ENCODE data around the gene ACOX2. TPM values are rescaled to one million over a fixed set of nuclear protein-coding genes. Genes with fewer than 3 reads are reported as not detected.

Gene ACOX2
- total RNA-seq, 1 experiment from 2014 or later, result 0.85 TPM

- no peaks in the 10 kb centered on the region for H3K9me3 ChIP-seq (ENCODE audit: control insufficient read depth, low read depth, low read length)
- Mint-ChIP-seq H3K27me3 (ENCODE audit: low read depth) (no peaks in the 10 kb centered on the region; the same call in 1 of the 2 replicates), H3K36me3 (ENCODE audit: insufficient read depth in 1 of 3, low read depth in 3 of 3) (no peaks in the 10 kb centered on the region), H3K4me3 (no peak overlapping the region), H3K4me1 (peaks cover 11 to 25% of the 10 kb centered on the region in 2 experiments), H3K27ac (no peak overlapping the region; a peak in 1 of 7 replicates), H3K9me3 (no peaks in the 10 kb centered on the region; a peak in 2 of 5 replicates)
- no peak overlapping the region for H3K14ac ChIP-seq (ENCODE audit: insufficient read depth, low read length)
- no peak overlapping the region for H3K23ac ChIP-seq (ENCODE audit: insufficient read length, low read depth, low read length)
- no peak overlapping the region for H3K18ac ChIP-seq (ENCODE audit: insufficient read length, low read depth, low read length)
- no peak overlapping the region for H2BK5ac ChIP-seq (ENCODE audit: insufficient read length, low read length)
- H3K4me1 ChIP-seq (ENCODE audit: insufficient read depth, low read length), result no peaks in the 10 kb centered on the region
- H3K56ac ChIP-seq (ENCODE audit: insufficient read length, low read depth, low read length), result no peak overlapping the region
- no peak overlapping the region for H3K4ac ChIP-seq (ENCODE audit: low read depth, low read length)
- no peaks in the 10 kb centered on the region for H3K27me3 ChIP-seq (ENCODE audit: insufficient read depth, low read length)
- H4K91ac ChIP-seq (ENCODE audit: insufficient read length, low read depth, low read length), result no peak overlapping the region
- H2AK5ac ChIP-seq (ENCODE audit: insufficient read length, low read length), result no peak overlapping the region
- H3K27ac ChIP-seq (ENCODE audit: insufficient read length, low read depth, low read length), result no peak overlapping the region
- no peaks in the 10 kb centered on the region for H3K79me2 ChIP-seq (ENCODE audit: insufficient read depth, low read length)
- no peaks in the 10 kb centered on the region for H3K23me2 ChIP-seq (ENCODE audit: insufficient read length, low read depth, low read length, poor library complexity, severe bottlenecking)
- no peak overlapping the region for H2BK12ac ChIP-seq (ENCODE audit: insufficient read length, low read depth, low read length)
- H2BK120ac ChIP-seq (ENCODE audit: low read depth, low read length, poor library complexity, severe bottlenecking), result no peak overlapping the region
- H4K5ac ChIP-seq (ENCODE audit: insufficient read length, low read depth, low read length), result no peak overlapping the region
- H2AFZ ChIP-seq (ENCODE audit: low read length), result no peak overlapping the region
- no peak overlapping the region for H3K4me2 ChIP-seq (ENCODE audit: insufficient read depth, insufficient read length, low read length)
- H3K9ac ChIP-seq (ENCODE audit: extremely low read depth, insufficient read length, low read length), result no peak overlapping the region
- H3T11ph ChIP-seq (ENCODE audit: low read length), result no peak overlapping the region
- no peaks in the 10 kb centered on the region for H3K79me1 ChIP-seq (ENCODE audit: insufficient read depth, low read depth, low read length, poor library complexity, severe bottlenecking)
- DNase-seq, result no peak
- TF ChIP-seq CTCF (conservative IDR thresholded peaks at IDR 0.05), result no peak; the same call in 2 of the 3 replicates
- no peak overlapping the region for H2BK20ac ChIP-seq (ENCODE audit: low read depth, low read length, poor library complexity, severe bottlenecking)
- WGBS (ENCODE audit: extremely low coverage, insufficient read length, low lambda C conversion rate), result no CpG with 5 or more reads among the region's 2 CpGs
- H4K20me1 ChIP-seq (ENCODE audit: control insufficient read depth, insufficient read depth, insufficient read length), result no peaks in the 10 kb centered on the region
- H2BK15ac ChIP-seq (ENCODE audit: low read depth, low read length), result no peak overlapping the region
- no peak overlapping the region for H4K8ac ChIP-seq (replicated peaks; ENCODE audit: insufficient read length, low read depth, low read length)
These were observed 1.2 kb downstream of the ACOX2 start for GRCh38 chr3:58535531-58536500.
